K562 (cell line): ENCODE measurements around the gene CYBB. TPM values are rescaled to one million over a fixed set of nuclear protein-coding genes. Genes with fewer than 3 reads are reported as not detected.

ENCODE experiments used
- CC2D1A ChIP-seq: fragments of 450-650 bp; IDR thresholded peaks from 2 replicates; pipeline ENCODE4 v1.6.1; 2017; ENCODE audit warnings: mild to moderate bottlenecking
- CTBP1 ChIP-seq: fragments of 450-650 bp; IDR thresholded peaks from 2 replicates; pipeline ENCODE4 v1.6.1; 2016; ENCODE audit warnings: borderline replicate concordance
- ELK1 ChIP-seq: sonication (generic); formaldehyde crosslinking; IDR thresholded peaks from 2 replicates; pipeline ENCODE4 v1.8.1; 2022; ENCODE audit warnings: missing genetic modification reagents
- EP300 ChIP-seq: IDR thresholded peaks from 2 replicates; pipeline ENCODE4 v1.6.1; 2012; ENCODE audit warnings: low read length, improper control_type of control experiment
- KAT8 ChIP-seq: fragments of 450-650 bp; IDR thresholded peaks from 2 replicates; pipeline ENCODE4 v1.6.1; 2016; ENCODE audit warnings: low read depth, mild to moderate bottlenecking
- KLF1 ChIP-seq: fragments of 450-650 bp; IDR thresholded peaks from 2 replicates; pipeline ENCODE4 v1.6.1; 2016; ENCODE audit warnings: missing genetic modification characterization, missing compliant biosample characterization
- MGA ChIP-seq: fragments of 450-650 bp; IDR thresholded peaks from 2 replicates; pipeline ENCODE4 v1.6.1; 2016; ENCODE audit warnings: mild to moderate bottlenecking, moderate library complexity
- RBM25 ChIP-seq: fragments of 200-400 bp; formaldehyde crosslinking; IDR thresholded peaks from 2 replicates; pipeline ENCODE4 v1.6.1; 2018; ENCODE audit warnings: low read length, low read depth, moderate library complexity; ENCODE audit not compliant: severe bottlenecking
- ZKSCAN1 ChIP-seq: fragments of 150-350 bp; IDR thresholded peaks from 2 replicates; pipeline ENCODE4 v1.6.1; 2016; ENCODE audit warnings: low read depth, low read length
- ZNF280A ChIP-seq: fragments of 450-650 bp; IDR thresholded peaks from 2 replicates; pipeline ENCODE4 v1.6.1; 2018; ENCODE audit warnings: mild to moderate bottlenecking, low read depth; ENCODE audit not compliant: partially characterized antibody
- ZNF347 ChIP-seq: fragments of 450-650 bp; formaldehyde crosslinking; IDR thresholded peaks from 2 replicates; pipeline ENCODE4 v1.4.0; 2020; ENCODE audit warnings: low read depth, mild to moderate bottlenecking, moderate library complexity
- ZNF354B ChIP-seq: fragments of 250-450 bp; sonication (Bioruptor Pico); IDR thresholded peaks from 2 replicates; pipeline ENCODE4 v1.4.0; 2020
- ZNF507 ChIP-seq: conservative IDR thresholded peaks from 2 replicates; pipeline ENCODE4 v1.6.1; 2017; ENCODE audit warnings: missing genetic modification characterization, missing compliant biosample characterization
- ZNF830 ChIP-seq: fragments of 250-450 bp; sonication (Bioruptor Pico); IDR thresholded peaks from 2 replicates; pipeline ENCODE4 v1.5.0; 2021; ENCODE audit warnings: mild to moderate bottlenecking
- polyA plus RNA-seq, 8 experiments: library from polyadenylated mRNA; depleted of rRNA in 4 of 8; stranded (reverse) in 5 of 8; unstranded in 3 of 8; fragments of >200 nt; fragmentation: Nextera tagmentation in 2 of 8; fragmentation: Illumina TruSeq in 1 of 8; extraction: Ambion mirVana in 2 of 8; extraction: Trizol in 1 of 8; gene quantifications; 2 replicates each; pipeline versions ENCODE4 v1.2.1 to v1.2.3, GENCODE V29; 2011 to 2014; ENCODE audit warnings: inconsistent platforms in 1 of 8, missing spikeins in 1 of 8
- total RNA-seq, 7 experiments: library from RNA; depleted of rRNA in 6 of 7; stranded (reverse); fragments of >200 nt in 6 of 7; fragmentation: Illumina TruSeq in 2 of 7; extraction: Trizol in 2 of 7; gene quantifications; 2 replicates each; pipeline versions ENCODE4 v1.2.1 to v1.2.3, GENCODE V29; 2011 to 2021; ENCODE audit warnings: low replicate concordance in 1 of 7

CYBB gene
- total and polyA plus RNA-seq, 9 of the 15 experiments (the other 6 are each of a cell fraction or from before 2014, with no cell fraction given) = 0.25 to 1.3 (median 0.74) TPM

GRCh38 chrX:37846934-37847732, 67.3 kb downstream of the CYBB start, which contains the start of gene DYNLT3 (continued):
- no peak for TF ChIP-seq ELK1 (CRISPR knock-in tag)
- peak; percentile 48; the same call in 1 of the 2 replicates for TF ChIP-seq CTBP1
- peak; percentile 59; the same call in 1 of the 2 replicates for TF ChIP-seq MGA
- TF ChIP-seq ZNF507 (tag) = no peak
- no peak for TF ChIP-seq ZNF354B
- TF ChIP-seq ZNF830 (CRISPR knock-in tag) = no peak
- TF ChIP-seq KAT8 = no peak
- no peak for TF ChIP-seq CC2D1A
- TF ChIP-seq ZNF347 (CRISPR knock-in tag) = no peak
- no peak for TF ChIP-seq RBM25
- no peak for TF ChIP-seq EP300
- TF ChIP-seq ZNF280A = no peak
- no peak for TF ChIP-seq KLF1 (tag)
- no peak for TF ChIP-seq ZKSCAN1
